Breast epithelium (tissue), 3 donors: ENCODE data around the gene ROPN1L.

Source experiments
- CTCF ChIP-seq, 3 donors: fragments of 450-650 bp; IDR thresholded peaks; one replicate each; pipeline ENCODE4 v1.5.1; 2016 to 2017; ENCODE audit warnings: antibody characterized with exemption in 3 of 3, mild to moderate bottlenecking in 3 of 3, moderate library complexity in 3 of 3
- POLR2A ChIP-seq: fragments of 450-650 bp; IDR thresholded peaks from one replicate; pipeline ENCODE4 v1.6.1; 2016; ENCODE audit warnings: antibody characterized with exemption, mild to moderate bottlenecking, moderate library complexity
- POLR2AphosphoS5 ChIP-seq, 3 donors: sonication (generic); formaldehyde crosslinking; IDR thresholded peaks; one replicate each; pipeline ENCODE4 v1.6.1; 2017; ENCODE audit warnings: antibody characterized with exemption in 3 of 3

- TF ChIP-seq POLR2A (no peak), CTCF (IDR thresholded peaks at IDR 0.05) (no peak), POLR2AphosphoS5 (IDR thresholded peaks at IDR 0.05) (no peak)
Measured at GRCh38 chr5:10502578-10502977, 60.9 kb downstream of the ROPN1L start.
